HG03175 (cell line): Measurements from ENCODE around the gene ERC2.

ENCODE experiments used
- ATAC-seq: cut with Tn5 transposase; IDR thresholded peaks from one replicate; pipeline ENCODE4 v1.9.1; 2021; ENCODE audit warnings: mild to moderate bottlenecking, moderate library complexity; ENCODE audit not compliant: unreplicated experiment

Gene ERC2

GRCh38 chr3:55724821-55725220, 743.4 kb downstream of the ERC2 start:
- no peak for ATAC-seq

GRCh38 chr3:55724407-55724784, 743.9 kb downstream of the ERC2 start:
- ATAC-seq: no peak

DNA sequence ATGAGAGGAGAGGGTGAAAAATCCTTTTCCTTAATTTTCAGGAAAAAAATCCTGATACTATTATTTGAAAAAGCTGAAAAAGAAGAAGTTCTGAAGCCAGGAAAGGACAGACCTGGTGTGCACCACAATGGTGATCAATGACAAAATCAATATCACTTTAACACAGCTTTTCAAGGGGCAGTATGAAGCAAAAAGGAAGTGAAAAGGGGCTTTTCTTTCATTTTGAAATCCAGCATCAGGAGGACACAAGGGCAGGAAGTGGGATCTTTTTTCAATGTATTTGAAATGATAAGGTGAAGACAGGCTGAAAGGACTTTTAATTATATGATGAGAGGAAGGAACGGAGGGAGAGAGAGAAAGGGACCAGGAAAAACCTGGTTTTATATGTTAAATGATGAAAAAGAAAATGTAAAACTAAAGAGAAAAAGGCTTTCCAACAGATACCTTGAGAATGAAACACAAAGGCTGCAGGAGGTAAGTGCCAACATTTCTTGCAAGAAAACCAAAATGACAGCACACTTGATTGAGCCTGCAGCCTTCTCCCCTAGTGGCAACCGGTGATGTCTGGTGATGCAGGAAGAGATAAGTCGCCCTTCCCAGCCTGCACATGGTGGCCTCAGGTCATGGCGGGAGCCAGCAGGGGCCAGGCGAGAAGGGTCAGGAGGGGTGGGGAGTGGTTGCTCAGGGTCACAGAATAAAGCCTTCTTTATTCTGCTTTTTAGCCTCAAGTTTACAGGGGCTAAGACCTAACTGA, 744.4 kb downstream of the ERC2 start:
- ATAC-seq: no peak

- ATAC-seq: no peak
Measured at GRCh38 chr3:55721716-55722484, 746.4 kb downstream of the ERC2 start.

DNA sequence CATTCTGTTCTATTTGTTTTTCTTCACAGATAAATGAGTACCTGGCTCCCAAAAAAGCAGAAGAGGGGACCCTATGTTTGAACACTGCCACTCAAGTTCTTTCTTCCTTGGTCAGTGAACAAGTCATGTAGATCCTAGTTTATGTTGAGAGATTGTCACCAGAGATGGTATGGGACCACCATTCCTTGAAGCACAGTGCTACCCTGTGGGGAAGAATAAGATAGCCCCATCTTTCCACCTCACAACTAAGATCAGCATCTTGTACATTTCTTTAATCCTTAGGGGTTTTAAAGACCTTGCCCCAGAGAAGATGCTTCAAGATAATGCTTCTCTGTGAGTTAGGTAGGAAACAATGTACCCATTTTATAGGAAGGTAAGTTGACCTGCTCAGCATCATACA, 747.7 kb downstream of the ERC2 start:
- no peak for ATAC-seq

DNA sequence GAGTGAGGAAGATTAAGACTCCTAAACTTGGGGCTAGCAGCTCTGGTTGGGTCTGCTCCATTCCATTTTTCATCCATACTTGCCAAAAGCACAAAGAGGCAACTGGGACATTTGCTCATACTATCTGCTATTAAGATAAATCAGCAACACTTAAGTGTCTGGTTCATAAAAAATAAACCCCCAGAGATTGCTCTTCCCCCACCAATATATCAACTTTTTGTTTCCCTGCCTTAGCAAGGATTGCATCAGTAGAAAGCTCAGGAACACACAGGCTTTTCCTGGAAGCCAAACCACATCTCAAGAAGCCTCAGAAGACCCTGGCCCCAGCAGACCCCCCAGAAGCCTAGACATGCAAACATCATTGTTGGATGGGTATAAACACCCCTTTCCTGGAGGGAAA, 748.8 kb downstream of the ERC2 start:
- ATAC-seq: no peak

- no peak for ATAC-seq
Measured at GRCh38 chr3:55719006-55719405, 749.3 kb downstream of the ERC2 start.

DNA sequence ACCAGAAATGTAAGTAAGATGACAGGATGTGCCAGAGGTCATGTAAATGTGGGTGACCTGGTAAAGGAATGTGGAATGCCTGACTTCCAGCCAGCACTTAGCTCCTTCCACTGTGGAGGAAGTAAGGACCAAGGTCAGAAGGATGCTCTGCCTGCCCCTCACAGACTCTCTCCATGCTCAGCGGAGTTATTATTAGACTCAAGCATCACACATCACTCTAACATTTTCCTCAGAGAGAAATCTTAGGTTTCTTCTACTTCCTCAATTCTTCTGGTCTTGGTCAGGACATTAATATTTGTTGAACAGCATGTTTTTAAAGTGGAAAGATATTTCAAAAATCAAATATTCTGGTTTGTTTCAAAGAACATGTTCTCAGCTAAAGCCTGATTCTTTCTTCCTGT, 749.7 kb downstream of the ERC2 start:
- no peak for ATAC-seq

DNA sequence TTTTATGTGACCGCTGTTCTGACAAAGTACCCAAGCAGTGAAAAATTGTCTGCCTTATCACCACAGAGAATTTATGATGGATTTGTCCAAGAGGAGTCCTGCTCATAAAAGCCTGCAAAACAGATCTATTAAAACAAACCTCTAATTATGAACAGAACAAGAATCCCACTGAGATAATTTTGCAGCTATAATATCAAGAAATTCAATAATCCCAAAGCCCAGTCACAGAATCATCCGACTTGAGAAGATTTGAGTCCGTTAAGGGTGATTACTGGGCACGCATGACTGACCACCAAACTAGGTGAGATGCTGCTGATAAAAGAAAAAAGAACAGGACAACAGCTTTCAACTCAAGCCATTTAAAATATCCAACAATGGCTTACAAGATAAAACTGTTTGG, 750.2 kb downstream of the ERC2 start:
- ATAC-seq: no peak

DNA sequence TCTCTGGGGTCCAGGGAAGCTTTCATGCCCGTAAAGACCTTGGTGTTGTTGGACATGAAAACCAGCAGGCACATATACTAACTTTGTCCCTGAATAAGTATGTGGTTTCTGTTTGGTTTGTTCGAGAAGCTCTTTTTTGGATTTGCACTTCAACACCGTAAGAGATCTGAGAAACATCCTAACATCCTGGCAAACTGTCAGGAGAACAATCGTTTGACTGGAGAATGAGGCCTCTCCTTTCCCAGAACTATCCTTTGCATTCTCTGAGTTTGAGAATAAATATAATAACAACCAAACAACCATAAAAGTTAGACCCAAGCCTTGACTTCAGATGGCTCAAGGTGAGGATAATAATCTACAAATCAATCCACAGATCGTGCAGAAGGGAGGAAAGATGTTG, 750.8 kb downstream of the ERC2 start:
- no peak for ATAC-seq

- no peak for ATAC-seq
Measured at GRCh38 chr3:55716611-55717225, 751.5 kb downstream of the ERC2 start.

DNA sequence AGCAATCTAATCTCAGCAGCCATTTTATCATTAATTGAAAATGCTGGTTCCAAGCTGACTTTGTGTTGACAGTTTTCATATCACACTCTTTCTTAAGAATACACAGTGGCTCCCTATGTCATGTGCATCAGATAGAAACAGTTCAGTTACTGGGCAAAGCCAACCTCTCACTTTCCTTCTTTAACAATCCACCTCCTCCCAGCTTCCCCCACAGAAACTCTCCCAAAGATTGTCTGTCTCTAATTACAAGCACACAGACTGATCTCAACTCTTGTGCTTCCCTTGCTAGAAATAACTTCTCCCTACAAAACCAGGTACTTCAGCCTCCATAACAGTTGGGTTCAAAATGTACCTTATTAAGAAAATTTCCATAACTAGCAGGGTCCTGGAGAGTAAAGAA, 752.2 kb downstream of the ERC2 start:
- no peak for ATAC-seq

GRCh38 chr3:55714057-55714456, 754.2 kb downstream of the ERC2 start:
- no peak for ATAC-seq

DNA sequence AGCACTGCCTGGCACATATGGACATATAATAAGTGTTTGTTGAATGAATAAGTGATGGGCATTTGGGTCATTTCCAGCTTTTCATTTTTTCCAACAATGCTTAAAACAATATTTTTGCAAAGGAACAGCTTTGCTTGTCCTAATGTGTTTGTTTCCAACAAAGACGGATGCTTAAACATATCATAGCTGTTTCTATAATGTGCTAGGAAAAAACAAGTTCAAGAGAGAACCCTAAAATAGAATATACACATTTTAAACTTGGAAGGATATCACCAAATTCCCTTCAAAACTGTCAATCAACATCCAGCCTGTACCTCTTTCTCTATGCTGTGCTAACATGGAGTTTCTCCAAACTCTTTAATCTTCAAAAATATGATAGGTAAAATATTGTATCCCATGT, 756.6 kb downstream of the ERC2 start:
- no peak for ATAC-seq

GRCh38 chr3:55709411-55710012, 758.8 kb downstream of the ERC2 start:
- ATAC-seq: no peak

DNA sequence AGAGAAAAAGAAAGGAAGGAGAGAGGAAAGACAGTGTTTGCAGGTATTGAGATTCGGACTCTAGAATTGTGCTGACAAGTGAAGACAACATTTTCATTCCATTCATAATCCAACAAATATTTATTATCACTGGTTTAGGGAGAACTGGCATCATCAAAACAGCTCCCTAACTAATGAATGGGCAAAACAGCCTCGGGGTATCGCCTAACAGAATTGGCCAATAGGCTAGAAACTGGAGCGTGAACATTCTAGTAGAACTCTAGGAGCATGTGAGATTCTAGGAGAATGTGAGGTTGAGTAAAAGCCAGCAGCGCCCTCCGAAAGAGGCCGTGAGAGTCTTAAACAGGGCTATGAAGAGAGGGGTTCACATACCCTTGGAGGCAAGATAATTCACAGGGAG, 759.3 kb downstream of the ERC2 start:
- no peak for ATAC-seq

DNA sequence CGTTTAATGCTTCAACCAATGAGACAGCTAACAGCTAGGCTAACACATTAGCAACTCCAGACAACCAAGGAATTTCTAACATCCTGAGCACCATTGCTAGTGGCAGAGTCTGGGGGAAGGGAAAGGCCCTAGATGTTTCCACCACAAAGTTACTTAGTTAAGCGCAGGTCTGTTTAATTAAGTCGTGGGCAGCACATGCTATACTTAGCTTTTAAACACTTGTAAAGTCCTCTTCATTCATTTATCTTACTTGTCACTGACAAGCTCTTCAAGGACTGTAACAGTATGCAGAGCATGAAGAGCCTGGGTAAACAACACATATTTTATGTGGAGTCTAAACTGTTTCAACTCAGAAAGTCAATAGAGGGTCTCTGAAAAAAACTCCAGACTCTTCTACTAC, 760.0 kb downstream of the ERC2 start:
- no peak for ATAC-seq

- no peak for ATAC-seq
Measured at GRCh38 chr3:55704521-55704920, 763.7 kb downstream of the ERC2 start.

DNA sequence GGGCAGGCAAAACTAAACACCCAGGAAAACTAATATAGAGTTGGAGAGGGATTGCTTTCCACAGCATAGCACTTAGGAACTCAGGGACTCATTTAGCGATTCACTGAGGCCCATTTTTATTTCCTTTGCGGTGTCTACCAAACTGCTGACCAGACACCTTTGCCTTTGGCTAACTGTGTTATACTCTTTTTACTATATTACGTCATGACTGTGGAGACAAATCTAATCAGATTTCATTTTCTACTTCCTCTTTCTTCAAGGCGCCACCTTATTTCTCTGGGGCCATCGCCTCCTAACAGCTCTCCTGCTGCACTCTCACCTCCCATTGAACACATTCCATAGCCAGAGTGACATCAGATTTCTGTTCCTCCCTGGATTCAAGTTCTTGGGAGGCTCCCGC, 765.4 kb downstream of the ERC2 start:
- no peak for ATAC-seq

- ATAC-seq: no peak
Measured at GRCh38 chr3:55701997-55702396, 766.3 kb downstream of the ERC2 start.

- ATAC-seq: no peak
Measured at GRCh38 chr3:55698831-55699230, 769.4 kb downstream of the ERC2 start.
